Measurements from ENCODE around the gene NXNL1. TPM values are rescaled to one million over a fixed set of nuclear protein-coding genes. Genes with fewer than 3 reads are reported as not detected.

The NXNL1 gene
- total and polyA plus RNA-seq, 2 of the 4 experiments (the other 2 are of a cell fraction), result not detected

DNA sequence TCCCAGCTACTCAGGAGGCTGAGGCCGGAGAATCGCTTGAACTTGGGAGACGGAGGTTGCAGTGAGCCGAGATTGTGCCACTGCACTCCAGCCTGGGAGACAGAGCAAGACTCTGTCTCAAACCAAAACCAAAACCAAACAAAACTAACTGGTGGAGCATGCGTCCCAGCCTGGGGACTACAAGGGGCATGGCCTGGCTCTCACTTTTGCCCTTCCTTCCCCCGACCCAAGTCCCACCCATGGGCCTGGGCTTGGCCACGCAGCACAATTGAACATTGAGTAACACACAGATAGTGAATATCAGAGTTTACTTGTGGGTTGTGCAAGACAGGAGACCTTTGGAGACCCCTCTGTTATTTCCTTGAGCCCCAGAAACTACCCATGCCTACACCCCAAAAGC, 25.5 kb downstream of the NXNL1 start:
- Histone ChIP-seq H4K20me1 (ENCODE audit: insufficient read depth, low read length) (no peaks in the 10 kb centered on the region), H2AFZ (replicated peaks; ENCODE audit: low read length, poor library complexity) (no peak overlapping the region), H4K8ac (ENCODE audit: low read depth in 2 of 2, low read length in 2 of 2) (no peak overlapping the region), H3K4me1 (ENCODE audit: control insufficient read depth, insufficient read depth, low read length) (no peaks in the 10 kb centered on the region), H3K36me3 (ENCODE audit: control insufficient read depth, insufficient read depth, low read length) (no peaks in the 10 kb centered on the region), H3K27me3 (ENCODE audit: control insufficient read depth, insufficient read depth, low read length) (no peaks in the 10 kb centered on the region), H3K23ac (ENCODE audit: low read depth, low read length) (no peak overlapping the region), H3K9ac (ENCODE audit: low read depth, low read length) (no peak overlapping the region), H3K4ac (ENCODE audit: low read depth, low read length) (no peak overlapping the region), H3K27ac (ENCODE audit: insufficient read depth, low read length) (no peak overlapping the region), H2BK120ac (ENCODE audit: low read depth, low read length) (no peak overlapping the region), H3K56ac (ENCODE audit: extremely low read depth, insufficient read depth, low read length) (no peak overlapping the region), H4K91ac (ENCODE audit: insufficient read depth, low read depth, low read length) (no peak overlapping the region), H3K4me2 (ENCODE audit: low read depth, low read length) (no peak overlapping the region), H3K79me1 (ENCODE audit: low read depth in 1 of 2, low read length in 2 of 2) (no peaks in the 10 kb centered on the region), H3K18ac (ENCODE audit: low read depth, low read length) (no peak overlapping the region), H4K5ac (ENCODE audit: low read depth, low read length) (no peak overlapping the region), H2AK5ac (ENCODE audit: low read depth, low read length) (no peak overlapping the region), H2BK15ac (ENCODE audit: low read depth, low read length) (no peak overlapping the region), H2BK20ac (ENCODE audit: low read depth, low read length) (no peak overlapping the region), H3K9me1 (ENCODE audit: insufficient read depth, low read length) (no peaks in the 10 kb centered on the region), H2BK5ac (ENCODE audit: low read depth, low read length, poor library complexity, severe bottlenecking) (no peak overlapping the region), H3K4me3 (ENCODE audit: insufficient read depth, low read depth, low read length) (no peak overlapping the region), H3K9me3 (ENCODE audit: control insufficient read depth, insufficient read depth, low read length) (peaks cover 2% of the 10 kb centered on the region; the same call in 1 of the 2 replicates), H3K14ac (replicated peaks; ENCODE audit: low read depth, low read length) (no peak overlapping the region), H2AK9ac (replicated peaks; ENCODE audit: low read depth, low read length, poor library complexity) (no peak overlapping the region)
- ATAC-seq (ENCODE audit: low read depth) (no peak), DNase-seq (no peak)
- ChIA-PET POLR2A (ENCODE audit: unreplicated experiment) (no interaction called here), CTCF (interaction anchor here (0.6 kb wide), 1 partner anchor 31 kb away, joined by 3 read pairs; no protein-coding TSS in a partner anchor)
- in situ Hi-C loops (cut with MboI; ENCODE audit: low sequenced_read_pairs), result no loop called here
- BruUV-seq (replicated peaks), result no TSS peak
- dilution Hi-C loops (cut with HindIII; ENCODE audit: low sequenced_read_pairs, unreplicated experiment), result no loop called here
- intact Hi-C loops (cut with micrococcal nuclease), result no loop called here
- no CpG with 5 or more reads among the region's 7 CpGs for WGBS, 2 experiments (ENCODE audit: extremely low coverage in 2 of 2, insufficient read length in 1 of 2)
- TF ChIP-seq MXI1 (IDR thresholded peaks at IDR 0.05; ENCODE audit: borderline replicate concordance, low read depth, low read length) (no peak), RAD21 (IDR thresholded peaks at IDR 0.05; ENCODE audit: low read length) (no peak), MAZ (IDR thresholded peaks at IDR 0.05; ENCODE audit: borderline replicate concordance, low read depth, low read length) (no peak), BHLHE40 (IDR thresholded peaks at IDR 0.05; ENCODE audit: low read depth, low read length) (no peak), RCOR1 (IDR thresholded peaks at IDR 0.05; ENCODE audit: insufficient replicate concordance, low read length) (no peak), POLR2A (IDR thresholded peaks at IDR 0.05; ENCODE audit: low read depth, low read length) (no peak), CEBPB (IDR thresholded peaks at IDR 0.05; ENCODE audit: low read depth, low read length) (no peak), FOS (IDR thresholded peaks at IDR 0.05; ENCODE audit: low read depth, low read length) (no peak), RFX5 (IDR thresholded peaks at IDR 0.05; ENCODE audit: low read depth, low read length) (no peak), MAFK (IDR thresholded peaks at IDR 0.05; ENCODE audit: low read depth, low read length) (no peak), CHD1 (IDR thresholded peaks at IDR 0.05; ENCODE audit: low read depth, low read length) (no peak), SMC3 (IDR thresholded peaks at IDR 0.05; ENCODE audit: low read depth, low read length) (no peak), NFE2L2 (IDR thresholded peaks at IDR 0.05; ENCODE audit: low read depth, low read length) (no peak)
- TF ChIP-seq, protein P1, sequence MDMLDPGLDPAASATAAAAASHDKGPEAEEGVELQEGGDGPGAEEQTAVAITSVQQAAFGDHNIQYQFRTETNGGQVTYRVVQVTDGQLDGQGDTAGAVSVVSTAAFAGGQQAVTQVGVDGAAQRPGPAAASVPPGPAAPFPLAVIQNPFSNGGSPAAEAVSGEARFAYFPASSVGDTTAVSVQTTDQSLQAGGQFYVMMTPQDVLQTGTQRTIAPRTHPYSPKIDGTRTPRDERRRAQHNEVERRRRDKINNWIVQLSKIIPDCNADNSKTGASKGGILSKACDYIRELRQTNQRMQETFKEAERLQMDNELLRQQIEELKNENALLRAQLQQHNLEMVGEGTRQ (IDR thresholded peaks at IDR 0.05; ENCODE audit: low read depth, low read length), result no peak
- TF ChIP-seq, protein P2, sequence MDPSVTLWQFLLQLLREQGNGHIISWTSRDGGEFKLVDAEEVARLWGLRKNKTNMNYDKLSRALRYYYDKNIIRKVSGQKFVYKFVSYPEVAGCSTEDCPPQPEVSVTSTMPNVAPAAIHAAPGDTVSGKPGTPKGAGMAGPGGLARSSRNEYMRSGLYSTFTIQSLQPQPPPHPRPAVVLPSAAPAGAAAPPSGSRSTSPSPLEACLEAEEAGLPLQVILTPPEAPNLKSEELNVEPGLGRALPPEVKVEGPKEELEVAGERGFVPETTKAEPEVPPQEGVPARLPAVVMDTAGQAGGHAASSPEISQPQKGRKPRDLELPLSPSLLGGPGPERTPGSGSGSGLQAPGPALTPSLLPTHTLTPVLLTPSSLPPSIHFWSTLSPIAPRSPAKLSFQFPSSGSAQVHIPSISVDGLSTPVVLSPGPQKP (IDR thresholded peaks at IDR 0.05; ENCODE audit: borderline replicate concordance, low read depth, low read length), result no peak
- TF ChIP-seq, protein P3, sequence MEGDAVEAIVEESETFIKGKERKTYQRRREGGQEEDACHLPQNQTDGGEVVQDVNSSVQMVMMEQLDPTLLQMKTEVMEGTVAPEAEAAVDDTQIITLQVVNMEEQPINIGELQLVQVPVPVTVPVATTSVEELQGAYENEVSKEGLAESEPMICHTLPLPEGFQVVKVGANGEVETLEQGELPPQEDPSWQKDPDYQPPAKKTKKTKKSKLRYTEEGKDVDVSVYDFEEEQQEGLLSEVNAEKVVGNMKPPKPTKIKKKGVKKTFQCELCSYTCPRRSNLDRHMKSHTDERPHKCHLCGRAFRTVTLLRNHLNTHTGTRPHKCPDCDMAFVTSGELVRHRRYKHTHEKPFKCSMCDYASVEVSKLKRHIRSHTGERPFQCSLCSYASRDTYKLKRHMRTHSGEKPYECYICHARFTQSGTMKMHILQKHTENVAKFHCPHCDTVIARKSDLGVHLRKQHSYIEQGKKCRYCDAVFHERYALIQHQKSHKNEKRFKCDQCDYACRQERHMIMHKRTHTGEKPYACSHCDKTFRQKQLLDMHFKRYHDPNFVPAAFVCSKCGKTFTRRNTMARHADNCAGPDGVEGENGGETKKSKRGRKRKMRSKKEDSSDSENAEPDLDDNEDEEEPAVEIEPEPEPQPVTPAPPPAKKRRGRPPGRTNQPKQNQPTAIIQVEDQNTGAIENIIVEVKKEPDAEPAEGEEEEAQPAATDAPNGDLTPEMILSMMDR (conservative IDR thresholded peaks at IDR 0.05; ENCODE audit: low read depth, low read length), result no peak

Data from IMR-90 (cell line).